Adipose tissue (tissue), 3 donors: ENCODE measurements around the gene TMEM132C. TPM values are rescaled to one million over a fixed set of nuclear protein-coding genes. Genes with fewer than 3 reads are reported as not detected.

ENCODE experiments used
- H3K27ac ChIP-seq: one replicate; pipeline ENCODE4 v1.5.1; 2013; ENCODE audit warnings: low read depth, low read length
- WGBS, 3 donors: extraction: QIAGEN DNeasy Blood & Tissue Kit; methylation state at CpG; one replicate each; pipeline ENCODE4 v1.1.7; 2013; 5-methylcytosine and 5-hydroxymethylcytosine counted together
- polyA plus RNA-seq, 3 donors: library from polyadenylated mRNA; stranded (reverse); fragments of 200-250 nt; gene quantifications; one replicate each; pipeline ENCODE4 v1.2.3, GENCODE V29; 2013
- donor health status: healthy with polysubstance abuse.
- donor health status: Bipolar disorder and iron deficiency.
- donor health status: healthy.

TMEM132C gene
- polyA plus RNA-seq, 3 donors, result 3.1 to 55.5 (median 18.7) TPM

- H3K27ac ChIP-seq, result no peak overlapping the region
- WGBS, 3 donors, result 75 to 90% (median 78%) methylated on average over 2 of the region's 2 CpGs
Measured at GRCh38 chr12:128609861-128610260, 342.9 kb downstream of the TMEM132C start.

- no peak overlapping the region for H3K27ac ChIP-seq
- 57 to 66% (median 60%) methylated on average over 6 of the region's 6 CpGs for WGBS, 3 donors
Measured at GRCh38 chr12:128611736-128612135, 344.8 kb downstream of the TMEM132C start.

GRCh38 chr12:128612150-128612850 is 345.3 kb downstream of the TMEM132C start:
- 56 to 80% (median 62%) methylated on average over 8 of the region's 8 CpGs for WGBS, 3 donors

GRCh38 chr12:128613837-128614590 is 347.0 kb downstream of the TMEM132C start:
- H3K27ac ChIP-seq, result no peak overlapping the region
- WGBS, 3 donors, result 61 to 82% (median 81%) methylated on average over 6 of the region's 6 CpGs

More at GRCh38 chr12:128612150-128612850, 345.3 kb downstream of the TMEM132C start:
- no peak overlapping the region for H3K27ac ChIP-seq

- 77 to 97% (median 92%) methylated on average over 2 of the region's 2 CpGs for WGBS, 3 donors
- no peak overlapping the region for H3K27ac ChIP-seq
Measured at GRCh38 chr12:128617304-128617833, 350.4 kb downstream of the TMEM132C start.

GRCh38 chr12:128619263-128619662 is 352.3 kb downstream of the TMEM132C start:
- no peak overlapping the region for H3K27ac ChIP-seq
- WGBS, 3 donors, result 18 to 50% (median 43%) methylated on average over 8 of the region's 8 CpGs

GRCh38 chr12:128621304-128621703 is 354.3 kb downstream of the TMEM132C start:
- 77 to 94% (median 89%) methylated on average over 8 of the region's 8 CpGs for WGBS, 3 donors
- H3K27ac ChIP-seq, result no peak overlapping the region

- 84 to 92% (median 91%) methylated on average over 6 of the region's 6 CpGs for WGBS, 3 donors
- H3K27ac ChIP-seq, result no peak overlapping the region
Measured at GRCh38 chr12:128623748-128624147, 356.8 kb downstream of the TMEM132C start.

- H3K27ac ChIP-seq, result no peak overlapping the region
- WGBS, 3 donors, result 72 to 89% (median 79%) methylated on average over 6 of the region's 6 CpGs
Measured at GRCh38 chr12:128626808-128627320, 359.9 kb downstream of the TMEM132C start.

- WGBS, 3 donors, result 64 to 89% (median 81%) methylated on average over 9 of the region's 9 CpGs
- H3K27ac ChIP-seq, result no peak overlapping the region
Measured at GRCh38 chr12:128627659-128628058, 360.7 kb downstream of the TMEM132C start.

- WGBS, 3 donors, result 77 to 91% (median 86%) methylated on average over 4 of the region's 4 CpGs
Measured at GRCh38 chr12:128629979-128630378, 363.0 kb downstream of the TMEM132C start.

GRCh38 chr12:128637642-128638606 is 371.0 kb downstream of the TMEM132C start:
- 72 to 85% (median 75%) methylated on average over 7 of the region's 7 CpGs for WGBS, 3 donors
- H3K27ac ChIP-seq, result no peak overlapping the region

More at GRCh38 chr12:128629979-128630378, 363.0 kb downstream of the TMEM132C start:
- H3K27ac ChIP-seq, result no peak overlapping the region

- H3K27ac ChIP-seq, result no peak overlapping the region
Measured at GRCh38 chr12:128639089-128639488, 372.1 kb downstream of the TMEM132C start.

GRCh38 chr12:128643155-128643554 is 376.2 kb downstream of the TMEM132C start:
- H3K27ac ChIP-seq, result no peak overlapping the region
- 47 to 59% (median 53%) methylated on average over 12 of the region's 12 CpGs for WGBS, 3 donors

- WGBS, 3 donors, result 54 to 63% (median 60%) methylated on average over 15 of the region's 15 CpGs
- no peak overlapping the region for H3K27ac ChIP-seq
Measured at GRCh38 chr12:128644664-128645296, 377.8 kb downstream of the TMEM132C start.

- WGBS, 3 donors, result 12 to 28% (median 18%) methylated on average over 1 of the region's 1 CpG
- no peak overlapping the region for H3K27ac ChIP-seq
Measured at GRCh38 chr12:128649902-128650301, 382.9 kb downstream of the TMEM132C start.

GRCh38 chr12:128652136-128652751 is 385.3 kb downstream of the TMEM132C start:
- WGBS, 3 donors, result 46 to 81% (median 77%) methylated on average over 17 of the region's 17 CpGs
- H3K27ac ChIP-seq, result no peak overlapping the region
